ENCODE measurements around the gene ZFC3H1.
A peak's percentile ranks its signal among the peaks of the same experiment; 100 is the strongest.

Gene ZFC3H1

GRCh38 chr12:71638499-71638898 lies 25.1 kb downstream of the ZFC3H1 start:
- DNase-seq (ENCODE audit: low read depth), result no peak

- DNase-seq (ENCODE audit: low read depth), result peak; percentile 22
Observed at GRCh38 chr12:71636704-71637115, 26.9 kb downstream of the ZFC3H1 start.

- DNase-seq (ENCODE audit: low read depth), result no peak
Observed at GRCh38 chr12:71627438-71628002, 36.1 kb downstream of the ZFC3H1 start.

- DNase-seq (ENCODE audit: low read depth), result no peak
Observed at GRCh38 chr12:71626768-71627167, 36.9 kb downstream of the ZFC3H1 start.

- DNase-seq (ENCODE audit: low read depth), result no peak
Observed at GRCh38 chr12:71626098-71626497, 37.5 kb downstream of the ZFC3H1 start.

GRCh38 chr12:71625476-71625875 lies 38.2 kb downstream of the ZFC3H1 start:
- no peak for DNase-seq (ENCODE audit: low read depth)

- no peak for DNase-seq (ENCODE audit: low read depth)
Observed at GRCh38 chr12:71621938-71622337, 41.7 kb downstream of the ZFC3H1 start.

GRCh38 chr12:71610031-71610795 lies 53.4 kb downstream of the ZFC3H1 start:
- DNase-seq (ENCODE audit: low read depth), result no peak

- no peak for DNase-seq (ENCODE audit: low read depth)
Observed at GRCh38 chr12:71607494-71608330, 55.9 kb downstream of the ZFC3H1 start.

GRCh38 chr12:71605039-71605438 lies 58.6 kb downstream of the ZFC3H1 start:
- DNase-seq (ENCODE audit: low read depth), result no peak

- no peak for DNase-seq (ENCODE audit: low read depth)
Observed at GRCh38 chr12:71602761-71603577, 60.7 kb downstream of the ZFC3H1 start.

- no peak for DNase-seq (ENCODE audit: low read depth)
Observed at GRCh38 chr12:71601546-71601945, 62.1 kb downstream of the ZFC3H1 start.

GRCh38 chr12:71599210-71599609 lies 64.4 kb downstream of the ZFC3H1 start:
- no peak for DNase-seq (ENCODE audit: low read depth)

- DNase-seq (ENCODE audit: low read depth), result no peak
Observed at GRCh38 chr12:71594214-71594948, 69.3 kb downstream of the ZFC3H1 start.

- DNase-seq (ENCODE audit: low read depth), result no peak
Observed at GRCh38 chr12:71592841-71593240, 70.8 kb downstream of the ZFC3H1 start.

- DNase-seq (ENCODE audit: low read depth), result no peak
Observed at GRCh38 chr12:71591601-71592000, 72.0 kb downstream of the ZFC3H1 start.

- DNase-seq (ENCODE audit: low read depth), result no peak
Observed at GRCh38 chr12:71589478-71589881, 74.2 kb downstream of the ZFC3H1 start.

- no peak for DNase-seq (ENCODE audit: low read depth)
Observed at GRCh38 chr12:71587012-71587411, 76.6 kb downstream of the ZFC3H1 start.

- no peak for DNase-seq (ENCODE audit: low read depth)
Observed at GRCh38 chr12:71585218-71585617, 78.4 kb downstream of the ZFC3H1 start.

GRCh38 chr12:71584356-71584755 lies 79.3 kb downstream of the ZFC3H1 start:
- DNase-seq (ENCODE audit: low read depth), result no peak

- no peak for DNase-seq (ENCODE audit: low read depth)
Observed at GRCh38 chr12:71582925-71583324, 80.7 kb downstream of the ZFC3H1 start.
